Prostate gland (tissue), 2 donors: ENCODE data around the gene SCYL2. TPM values are rescaled to one million over a fixed set of nuclear protein-coding genes. Genes with fewer than 3 reads are reported as not detected.
"Not testable (repeated sequence)": the region's sequence is repeated elsewhere in the genome, so short reads cannot be mapped to it uniquely, and the experiment has no call there.

Experiments used
- DNase-seq: peaks from one replicate; pipeline ENCODE4 v3.0.0-alpha.2; 2019; ENCODE audit warnings: low spot score
- H3K27ac ChIP-seq, 2 donors: fragments of 200-600 bp; sonication (generic); 2 replicates each; pipeline ENCODE4 v1.5.1; 2017 to 2019
- H3K27me3 ChIP-seq: fragments of 200-600 bp; sonication (generic); replicated peaks from 2 replicates; pipeline ENCODE4 v1.5.1; 2019; ENCODE audit not compliant: insufficient read depth
- H3K36me3 ChIP-seq, 2 donors: fragments of 200-600 bp; sonication (generic); 1 replicate in 1 of 2; 2 replicates in 1 of 2; pipeline versions ENCODE4 v1.5.1 to v1.8.1; 2017 to 2019
- H3K4me1 ChIP-seq: fragments of 200-600 bp; sonication (generic); replicated peaks from 2 replicates; pipeline ENCODE4 v1.5.1; 2019
- H3K4me3 ChIP-seq, 2 donors: fragments of 200-600 bp; sonication (generic); 2 replicates each; pipeline ENCODE4 v1.5.1; 2017 to 2019
- H3K9me3 ChIP-seq: fragments of 200-600 bp; sonication (generic); 2 replicates; pipeline ENCODE4 v1.5.1; 2017
- CTCF ChIP-seq, 4 experiments: fragments of 200-600 bp in 2 of 4; fragments of 450-650 bp in 2 of 4; sonication (generic) in 2 of 4; IDR thresholded peaks; 1 replicate in 3 of 4; 2 replicates in 1 of 4; pipeline ENCODE4 v1.5.1; 2016 to 2019; ENCODE audit warnings: antibody characterized with exemption in 4 of 4, mild to moderate bottlenecking in 2 of 4, moderate library complexity in 2 of 4
- POLR2A ChIP-seq: fragments of 450-650 bp; IDR thresholded peaks from one replicate; pipeline ENCODE4 v1.6.1; 2016; ENCODE audit warnings: antibody characterized with exemption, mild to moderate bottlenecking
- POLR2AphosphoS5 ChIP-seq: sonication (generic); formaldehyde crosslinking; IDR thresholded peaks from one replicate; pipeline ENCODE4 v1.6.1; 2017; ENCODE audit warnings: antibody characterized with exemption
- WGBS: methylation state at CpG from one replicate; pipeline ENCODE4 v1.1.5; 2018; 5-methylcytosine and 5-hydroxymethylcytosine counted together
- intact Hi-C: fragments of 100-400 bp; cut with DNase I; formaldehyde crosslinking; loops from one replicate; pipeline ENCODE4 v1.14.2; 2022
- total RNA-seq, 2 donors: library from RNA; depleted of rRNA; stranded (reverse); fragments of >200 nt; gene quantifications; one replicate each; pipeline ENCODE4 v1.1.0, GENCODE V29; 2016

Gene SCYL2
- total RNA-seq, 2 donors from 2014 or later = 54.4 to 63.7 TPM

GRCh38 chr12:100279159-100279558 lies 12.2 kb downstream of the SCYL2 start:
- no peak for DNase-seq
- H3K36me3 ChIP-seq = no peaks in the 10 kb centered on the region
- no peaks in the 10 kb centered on the region for H3K9me3 ChIP-seq
- H3K4me3 ChIP-seq = no peak overlapping the region
- 99% methylated on average over 7 of the region's 7 CpGs for WGBS
- no peak overlapping the region for H3K27ac ChIP-seq
- TF ChIP-seq POLR2A = no peak
- TF ChIP-seq CTCF (IDR thresholded peaks at IDR 0.05) = no peak
- no peak for TF ChIP-seq POLR2AphosphoS5
- no peaks in the 10 kb centered on the region for H3K4me1 ChIP-seq
- intact Hi-C loops = no loop called here
- no peaks in the 10 kb centered on the region for H3K27me3 ChIP-seq

- WGBS = 83% methylated on average over 1 of the region's 1 CpG
- Histone ChIP-seq H3K27me3 (no peaks in the 10 kb centered on the region), H3K36me3 (no peaks in the 10 kb centered on the region), H3K4me1 (no peaks in the 10 kb centered on the region), H3K9me3 (no peaks in the 10 kb centered on the region), H3K27ac (no peak overlapping the region), H3K4me3 (no peak overlapping the region)
- intact Hi-C loops = no loop called here
- no peak for DNase-seq
- TF ChIP-seq CTCF (IDR thresholded peaks at IDR 0.05) = no peak
- no peak for TF ChIP-seq POLR2AphosphoS5
- no peak for TF ChIP-seq POLR2A
These were observed 12.7 kb downstream of the SCYL2 start for GRCh38 chr12:100279607-100280244.

- H3K4me3 ChIP-seq, DNase-seq, H3K4me1 ChIP-seq, H3K9me3 ChIP-seq, intact Hi-C loops, H3K36me3 ChIP-seq, H3K27ac ChIP-seq, H3K27me3 ChIP-seq: not testable (repeated sequence)
- 95% methylated on average over 12 of the region's 12 CpGs for WGBS
These were observed 17.6 kb downstream of the SCYL2 start for GRCh38 chr12:100284556-100284955.

- no peak overlapping the region for H3K4me3 ChIP-seq
- no peak overlapping the region for H3K27ac ChIP-seq
- H3K27me3 ChIP-seq = no peaks in the 10 kb centered on the region
- TF ChIP-seq CTCF (IDR thresholded peaks at IDR 0.05) (no peak), POLR2A (no peak), POLR2AphosphoS5 (no peak)
- intact Hi-C loops = no loop called here
- DNase-seq = no peak
- WGBS = 63% methylated on average over 5 of the region's 5 CpGs
- H3K4me1 ChIP-seq = no peaks in the 10 kb centered on the region
- H3K9me3 ChIP-seq = no peaks in the 10 kb centered on the region
- H3K36me3 ChIP-seq = peaks cover 0 to 10% of the 10 kb centered on the region in 2 donors
These were observed 22.1 kb downstream of the SCYL2 start for GRCh38 chr12:100289038-100289437.

- no peaks in the 10 kb centered on the region for H3K4me1 ChIP-seq
- no peaks in the 10 kb centered on the region for H3K27me3 ChIP-seq
- H3K4me3 ChIP-seq = no peak overlapping the region
- no peaks in the 10 kb centered on the region for H3K9me3 ChIP-seq
- no peak for DNase-seq
- 67% methylated on average over 3 of the region's 3 CpGs for WGBS
- no peak overlapping the region for H3K27ac ChIP-seq
- intact Hi-C loops = no loop called here
- H3K36me3 ChIP-seq = peaks cover 0 to 10% of the 10 kb centered on the region in 2 donors
- no peak for TF ChIP-seq POLR2A
- no peak for TF ChIP-seq POLR2AphosphoS5
- no peak for TF ChIP-seq CTCF (IDR thresholded peaks at IDR 0.05)
These were observed 23.0 kb downstream of the SCYL2 start for GRCh38 chr12:100290016-100290415.
